B cell (primary cell): ENCODE data around the gene DOCK3. TPM values are rescaled to one million over a fixed set of nuclear protein-coding genes. Genes with fewer than 3 reads are reported as not detected.

Experiments
- ATAC-seq: fragments of 200-7000 bp; cut with Tn5 transposase; one replicate; pipeline ENCODE4 v1.10.0; 2021; ENCODE audit warnings: low read depth, mild to moderate bottlenecking, moderate number of reproducible peaks, moderate library complexity
- CTCF ChIA-PET: fragments of 350-600 bp; sonication (Branson Sonifier 250); formaldehyde crosslinking; loops from one replicate; lab custom pipeline; 2021; ENCODE audit warnings: antibody characterized with exemption, inconsistent platforms; lab: Charles Lee
- POLR2A ChIA-PET: fragments of 350-600 bp; sonication (Branson Sonifier 250); formaldehyde crosslinking; loops from one replicate; lab custom pipeline; 2021; ENCODE audit warnings: antibody characterized with exemption; lab: Charles Lee
- DNase-seq: peaks from one replicate; pipeline ENCODE4 v3.0.0; 2013
- H2AFZ ChIP-seq: 2 replicates; pipeline ENCODE4 v1.6.1; 2012; ENCODE audit warnings: mild to moderate bottlenecking, low read depth, low read length; ENCODE audit not compliant: insufficient read depth, poor library complexity, severe bottlenecking
- H3K27ac ChIP-seq, 2 donors: 1 replicate in 1 of 2; 2 replicates in 1 of 2; pipeline ENCODE4 v1.5.1; 2012 to 2013; ENCODE audit warnings: low read length in 2 of 2, mild to moderate bottlenecking in 2 of 2, moderate library complexity in 1 of 2
- H3K27me3 ChIP-seq, 4 experiments: fragments of 200-600 bp in 1 of 4; sonication (generic) in 1 of 4; replicated peaks in 1 of 4; 1 replicate in 2 of 4; 2 replicates in 2 of 4; pipeline versions ENCODE4 v1.6.1 to v1.7.0; 2013 to 2016; ENCODE audit warnings: low read length in 3 of 4, mild to moderate bottlenecking in 2 of 4, mixed read lengths in 1 of 4, moderate library complexity in 1 of 4; ENCODE audit not compliant: insufficient read depth in 4 of 4, control insufficient read depth in 3 of 4; ENCODE audit errors: control extremely low read depth in 1 of 4
- H3K36me3 ChIP-seq, 2 experiments: replicated peaks in 1 of 2; 1 replicate in 1 of 2; 2 replicates in 1 of 2; pipeline versions ENCODE4 v1.6.1 to v1.7.1; 2013; ENCODE audit warnings: low read length in 1 of 2; ENCODE audit not compliant: insufficient read depth in 2 of 2, control insufficient read depth in 1 of 2; ENCODE audit errors: control extremely low read depth in 1 of 2, extremely low read depth in 1 of 2
- H3K4me1 ChIP-seq, 2 donors: fragments of 200-600 bp in 1 of 2; sonication (generic) in 1 of 2; 1 replicate in 1 of 2; 2 replicates in 1 of 2; pipeline versions ENCODE4 v1.5.1 to v1.6.1; 2013 to 2017; ENCODE audit warnings: low read length in 2 of 2; ENCODE audit not compliant: control insufficient read depth in 2 of 2, insufficient read depth in 2 of 2
- H3K4me2 ChIP-seq: replicated peaks from 2 replicates; pipeline ENCODE3; 2012; ENCODE audit warnings: mild to moderate bottlenecking, low read depth, low read length; ENCODE audit not compliant: poor library complexity, severe bottlenecking
- H3K4me3 ChIP-seq, 5 experiments: fragments of 200-600 bp in 1 of 5; sonication (generic) in 1 of 5; 1 replicate in 3 of 5; 2 replicates in 2 of 5; pipeline versions ENCODE4 v1.5.1 to v1.7.0; 2011 to 2016; ENCODE audit warnings: low read length in 4 of 5, mild to moderate bottlenecking in 4 of 5, low read depth in 2 of 5, control low read depth in 1 of 5, moderate library complexity in 1 of 5; ENCODE audit not compliant: insufficient read depth in 1 of 5; ENCODE audit errors: control extremely low read depth in 1 of 5, extremely low read depth in 1 of 5
- H3K79me2 ChIP-seq: fragments of 200-600 bp; sonication (generic); one replicate; pipeline ENCODE4 v1.6.0; 2016; ENCODE audit warnings: low read length; ENCODE audit not compliant: control insufficient read depth, insufficient read depth
- H3K9ac ChIP-seq: fragments of 200-600 bp; sonication (generic); 2 replicates; pipeline ENCODE4 v1.6.1; 2017; ENCODE audit warnings: mild to moderate bottlenecking, low read length, moderate library complexity
- H3K9me3 ChIP-seq, 3 donors: one replicate each; pipeline versions ENCODE4 v1.6.1 to v1.7.1; 2013; ENCODE audit warnings: low read length in 2 of 3; ENCODE audit not compliant: control insufficient read depth in 2 of 3, insufficient read depth in 1 of 3; ENCODE audit errors: control extremely low read depth in 1 of 3
- H4K20me1 ChIP-seq: 2 replicates; pipeline ENCODE4 v1.6.0; 2012; ENCODE audit warnings: mild to moderate bottlenecking, low read length; ENCODE audit not compliant: insufficient read depth, control insufficient read depth, poor library complexity, severe bottlenecking
- H3K27ac Mint-ChIP-seq: one replicate; pipeline ENCODE4 v1.8.0; 2021; ENCODE audit warnings: mixed read lengths
- H3K27me3 Mint-ChIP-seq: one replicate; pipeline ENCODE4 v1.8.0; 2021; ENCODE audit warnings: mixed read lengths
- H3K4me1 Mint-ChIP-seq: one replicate; pipeline ENCODE4 v1.8.0; 2021; ENCODE audit warnings: mixed read lengths
- H3K4me3 Mint-ChIP-seq: one replicate; pipeline ENCODE4 v1.8.0; 2021; ENCODE audit warnings: mixed read lengths
- H3K9me3 Mint-ChIP-seq: one replicate; pipeline ENCODE4 v1.8.0; 2022; ENCODE audit warnings: mixed read lengths; ENCODE audit not compliant: insufficient read depth
- CTCF ChIP-seq: fragments of 200-600 bp; IDR thresholded peaks from one replicate; pipeline ENCODE4 v1.8.0; 2022; ENCODE audit warnings: antibody characterized with exemption, mild to moderate bottlenecking
- EZH2 ChIP-seq: IDR thresholded peaks from 2 replicates; pipeline ENCODE4 v1.6.1; 2012; ENCODE audit warnings: borderline replicate concordance, low read depth, mild to moderate bottlenecking, moderate library complexity, low read length; ENCODE audit not compliant: insufficient read depth, poor library complexity, severe bottlenecking
- WGBS: methylation state at CpG from one replicate; pipeline ENCODE4 v1.1.5; 2013; ENCODE audit warnings: missing lambda C conversion rate; ENCODE audit not compliant: insufficient coverage; 5-methylcytosine and 5-hydroxymethylcytosine counted together
- intact Hi-C: fragments of 100-400 bp; cut with micrococcal nuclease; formaldehyde crosslinking; loops from one replicate; pipeline ENCODE4 v1.10.0; 2022
- polyA plus RNA-seq: library from polyadenylated mRNA; depleted of rRNA; stranded (reverse); fragments of >200 nt; gene quantifications from 2 replicates; pipeline ENCODE4 v1.2.3, GENCODE V29; 2012
- total RNA-seq, 2 donors: library from RNA; stranded (reverse); fragments of 120-200 nt in 1 of 2; gene quantifications; 1 replicate in 1 of 2; 2 replicates in 1 of 2; pipeline versions ENCODE4 v1.2.3 to v1.2.4, GENCODE V29; 2013 to 2022

The DOCK3 gene
- total and polyA plus RNA-seq, 2 donors (not counting 1 experiment from before 2014, with no cell fraction given), result 0.06 to 0.30 TPM

- Histone ChIP-seq H3K4me1 (no peaks in the 10 kb centered on the region), H3K27me3 (no peaks in the 10 kb centered on the region), H3K4me2 (no peak overlapping the region), H2AFZ (no peak overlapping the region), H3K9ac (no peak overlapping the region), H3K4me3 (no peak overlapping the region), H3K36me3 (peaks cover 0 to 34% of the 10 kb centered on the region in 2 experiments), H3K79me2 (no peaks in the 10 kb centered on the region), H4K20me1 (no peaks in the 10 kb centered on the region), H3K9me3 (no peaks in the 10 kb centered on the region), H3K27ac (no peak overlapping the region)
- 75% methylated on average over 4 of the region's 6 CpGs for WGBS
- intact Hi-C loops, result no loop called here
- Mint-ChIP-seq H3K4me3 (no peak overlapping the region), H3K27me3 (no peaks in the 10 kb centered on the region), H3K27ac (no peak overlapping the region), H3K9me3 (no peaks in the 10 kb centered on the region), H3K4me1 (no peaks in the 10 kb centered on the region)
- ChIA-PET POLR2A (no interaction called here), CTCF (interaction anchor here (0.9 to 11.8 kb wide), 2 partner anchors 30 to 58 kb away, joined by 3 to 224 read pairs; partner anchors contain the start of genes CISH and MAPKAPK3)
- DNase-seq (no peak), ATAC-seq (no peak)
- TF ChIP-seq CTCF (no peak), EZH2 (no peak)
Measured at GRCh38 chr3:50648313-50648712, 26.4 kb upstream of the DOCK3 start.

DNA sequence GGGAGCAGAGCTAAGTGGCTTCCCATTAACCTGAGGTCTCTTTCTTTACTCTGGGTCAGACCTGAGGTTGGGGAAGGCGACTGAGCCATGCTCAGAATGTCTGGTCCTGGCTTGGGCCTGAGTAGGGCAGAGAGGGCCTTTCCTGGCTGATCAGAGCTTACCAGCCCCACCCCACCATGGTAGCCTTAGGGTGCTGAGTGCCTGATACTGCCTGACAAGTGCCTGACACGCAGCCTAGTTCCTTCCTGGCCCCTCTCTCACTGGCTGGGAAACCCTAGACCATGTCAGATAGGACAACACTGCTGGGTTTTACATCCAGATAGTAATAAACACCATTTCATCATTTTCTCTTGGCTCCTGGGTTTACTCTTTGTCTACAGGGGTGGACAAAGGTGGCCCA, 25.8 kb upstream of the DOCK3 start:
- Mint-ChIP-seq H3K27ac (no peak overlapping the region), H3K27me3 (no peaks in the 10 kb centered on the region), H3K9me3 (no peaks in the 10 kb centered on the region), H3K4me3 (no peak overlapping the region), H3K4me1 (no peaks in the 10 kb centered on the region)
- intact Hi-C loops, result no loop called here
- 88% methylated on average over 1 of the region's 2 CpGs for WGBS
- no peak overlapping the region for H3K27ac ChIP-seq
- H3K79me2 ChIP-seq, result no peaks in the 10 kb centered on the region
- H3K4me1 ChIP-seq, result no peaks in the 10 kb centered on the region
- ChIA-PET CTCF (interaction anchor here (1.5 to 11.8 kb wide), 2 partner anchors 31 to 58 kb away, joined by 5 to 224 read pairs; partner anchors contain the start of genes CISH and MAPKAPK3), POLR2A (no interaction called here)
- H3K9ac ChIP-seq, result no peak overlapping the region
- H3K36me3 ChIP-seq, result peaks cover 0 to 27% of the 10 kb centered on the region in 2 experiments
- no peak overlapping the region for H3K4me2 ChIP-seq
- no peak overlapping the region for H3K4me3 ChIP-seq
- TF ChIP-seq EZH2 (no peak), CTCF (no peak)
- H2AFZ ChIP-seq, result no peak overlapping the region
- H4K20me1 ChIP-seq, result no peaks in the 10 kb centered on the region
- DNase-seq (no peak), ATAC-seq (no peak)
- H3K9me3 ChIP-seq, result no peaks in the 10 kb centered on the region
- no peaks in the 10 kb centered on the region for H3K27me3 ChIP-seq
